Fibroblast of pulmonary artery (primary cell): ENCODE measurements around the gene AOPEP.

ENCODE experiments used
- DNase-seq: peaks from one replicate; pipeline ENCODE4 v3.0.0-alpha.2; 2010; ENCODE audit warnings: low read depth
- H3K4me3 ChIP-seq: replicated peaks from 2 replicates; pipeline ENCODE4 v1.5.1; 2011; ENCODE audit warnings: low read depth, mild to moderate bottlenecking, control low read depth, low read length, moderate library complexity
- TF ChIP-seq, protein P1 (sequence below): IDR thresholded peaks from 2 replicates; pipeline ENCODE4 v1.5.1; 2011; ENCODE audit warnings: mild to moderate bottlenecking, control low read depth, low read length, inconsistent platforms; ENCODE audit errors: missing control alignments

AOPEP gene

DNA sequence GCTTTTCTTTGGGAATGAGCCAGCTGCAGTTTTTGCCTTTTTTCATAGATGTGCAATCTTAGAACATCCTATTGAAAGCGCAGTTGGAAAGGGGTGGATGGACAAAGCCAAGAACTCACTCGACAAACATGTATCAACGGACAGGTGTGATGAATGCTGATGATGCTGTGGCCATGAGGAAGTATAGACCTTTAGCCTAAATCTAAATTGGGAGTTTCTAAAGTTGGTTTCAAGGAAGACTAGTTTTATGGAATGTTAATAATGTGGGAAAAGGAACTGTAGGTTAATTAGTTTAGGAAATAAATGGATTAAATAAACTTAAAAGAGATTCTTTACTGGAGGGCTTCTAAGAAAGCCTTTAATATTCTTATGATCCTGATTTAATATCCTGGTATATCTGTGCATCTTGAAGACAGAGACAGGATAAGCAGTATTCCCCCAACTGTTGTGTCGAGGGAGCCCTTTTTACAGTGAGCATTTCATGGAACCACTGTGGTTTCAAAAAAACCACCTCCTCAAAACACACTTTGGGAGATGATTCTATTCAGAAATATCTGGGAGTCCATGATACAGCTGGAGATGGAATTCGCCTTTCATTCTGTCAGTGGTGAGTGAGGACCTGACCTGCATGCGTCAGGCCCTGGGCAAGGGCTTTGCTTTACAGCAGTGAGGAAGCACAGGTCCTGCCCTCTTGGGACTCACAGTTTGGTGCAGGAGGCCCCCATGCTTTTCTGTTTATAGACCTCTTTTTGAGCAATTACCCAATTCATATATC, 82.6 kb downstream of the AOPEP start:
- no peak for DNase-seq
- TF ChIP-seq, protein P1, sequence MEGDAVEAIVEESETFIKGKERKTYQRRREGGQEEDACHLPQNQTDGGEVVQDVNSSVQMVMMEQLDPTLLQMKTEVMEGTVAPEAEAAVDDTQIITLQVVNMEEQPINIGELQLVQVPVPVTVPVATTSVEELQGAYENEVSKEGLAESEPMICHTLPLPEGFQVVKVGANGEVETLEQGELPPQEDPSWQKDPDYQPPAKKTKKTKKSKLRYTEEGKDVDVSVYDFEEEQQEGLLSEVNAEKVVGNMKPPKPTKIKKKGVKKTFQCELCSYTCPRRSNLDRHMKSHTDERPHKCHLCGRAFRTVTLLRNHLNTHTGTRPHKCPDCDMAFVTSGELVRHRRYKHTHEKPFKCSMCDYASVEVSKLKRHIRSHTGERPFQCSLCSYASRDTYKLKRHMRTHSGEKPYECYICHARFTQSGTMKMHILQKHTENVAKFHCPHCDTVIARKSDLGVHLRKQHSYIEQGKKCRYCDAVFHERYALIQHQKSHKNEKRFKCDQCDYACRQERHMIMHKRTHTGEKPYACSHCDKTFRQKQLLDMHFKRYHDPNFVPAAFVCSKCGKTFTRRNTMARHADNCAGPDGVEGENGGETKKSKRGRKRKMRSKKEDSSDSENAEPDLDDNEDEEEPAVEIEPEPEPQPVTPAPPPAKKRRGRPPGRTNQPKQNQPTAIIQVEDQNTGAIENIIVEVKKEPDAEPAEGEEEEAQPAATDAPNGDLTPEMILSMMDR: no peak
- no peak overlapping the region for H3K4me3 ChIP-seq

DNA sequence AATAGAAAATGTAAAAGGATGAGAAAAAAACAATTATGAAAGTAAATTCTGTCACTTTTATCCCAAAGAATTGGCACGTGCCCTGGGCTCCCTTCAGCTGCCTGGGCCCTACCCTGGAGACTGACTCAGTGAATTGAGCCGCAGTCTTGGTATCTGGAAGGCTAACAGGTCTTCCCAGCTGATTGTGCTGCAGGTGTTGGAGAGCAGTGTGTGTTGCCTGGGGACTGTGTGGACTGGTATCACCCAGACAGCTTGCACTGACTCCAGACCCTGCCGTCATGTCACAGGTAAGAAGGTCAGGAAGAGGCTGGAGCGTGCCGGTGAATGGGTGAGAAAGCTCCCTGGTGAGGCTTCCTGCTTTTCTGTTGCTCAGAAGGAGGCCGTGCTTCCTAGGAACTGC, 83.3 kb downstream of the AOPEP start:
- TF ChIP-seq, protein P1: no peak
- no peak overlapping the region for H3K4me3 ChIP-seq
- DNase-seq: no peak

DNA sequence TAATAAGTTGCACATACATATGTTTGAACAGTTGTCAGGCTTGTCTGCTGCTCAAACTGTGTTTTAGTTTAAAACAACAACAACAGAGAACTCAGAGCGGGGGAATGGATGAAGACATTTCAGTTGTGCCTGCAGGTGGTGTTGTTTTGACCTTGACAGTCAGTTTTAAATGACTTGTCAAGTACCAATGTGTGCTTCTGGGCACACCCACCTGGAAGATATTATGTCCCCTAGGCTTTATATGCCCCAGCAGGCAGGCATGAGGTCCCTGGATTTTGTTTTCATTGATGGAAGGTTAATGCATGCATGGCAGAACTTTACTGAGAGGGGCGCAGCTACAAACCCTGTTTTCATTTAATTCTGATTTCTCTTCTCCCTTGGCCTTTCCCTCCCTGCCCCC, 84.6 kb downstream of the AOPEP start:
- H3K4me3 ChIP-seq: no peak overlapping the region
- DNase-seq: no peak
- TF ChIP-seq, protein P1: no peak

DNA sequence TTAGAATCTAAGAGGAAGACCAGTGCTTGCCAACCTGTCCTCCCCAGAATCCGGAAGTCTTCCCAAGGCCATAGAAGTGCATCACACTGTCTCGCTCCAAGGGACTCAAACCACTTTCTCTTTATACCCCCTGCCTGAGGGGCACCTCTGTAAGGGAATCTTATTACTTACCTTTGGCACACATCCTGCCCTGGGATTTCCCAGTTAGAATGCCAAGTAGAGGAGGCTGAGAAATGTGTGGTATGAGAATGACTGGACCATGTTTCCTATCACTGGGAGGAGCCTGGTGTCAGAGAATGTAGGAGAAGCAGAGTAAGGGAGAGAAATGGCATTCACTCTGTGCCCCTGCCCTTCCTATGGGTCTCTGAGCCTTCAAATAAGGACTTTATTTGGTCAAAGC, 85.8 kb downstream of the AOPEP start:
- TF ChIP-seq, protein P1: no peak
- no peak overlapping the region for H3K4me3 ChIP-seq
- peak; percentile 78 for DNase-seq

DNA sequence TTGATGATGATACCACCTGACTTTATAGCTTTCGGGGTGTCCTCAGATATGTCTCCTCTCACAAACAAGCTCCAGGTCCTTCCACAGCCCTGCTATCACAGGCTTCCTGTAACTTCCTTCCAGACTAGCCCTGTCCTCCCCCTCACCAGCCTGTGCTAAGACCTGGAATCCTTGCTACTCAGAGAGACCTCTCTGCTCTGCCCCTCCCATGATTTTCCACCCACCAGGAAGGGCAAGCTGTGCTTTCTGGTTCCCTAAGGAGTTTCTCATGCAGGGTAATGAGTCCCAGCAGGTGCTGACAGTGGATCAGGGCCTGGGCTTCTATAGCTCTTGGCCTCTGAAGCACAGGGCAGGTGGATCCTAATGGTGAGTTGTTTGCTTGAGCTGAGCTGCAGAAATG, 86.9 kb downstream of the AOPEP start:
- peak; percentile 16 for DNase-seq
- no peak overlapping the region for H3K4me3 ChIP-seq
- TF ChIP-seq, protein P1: no peak

DNA sequence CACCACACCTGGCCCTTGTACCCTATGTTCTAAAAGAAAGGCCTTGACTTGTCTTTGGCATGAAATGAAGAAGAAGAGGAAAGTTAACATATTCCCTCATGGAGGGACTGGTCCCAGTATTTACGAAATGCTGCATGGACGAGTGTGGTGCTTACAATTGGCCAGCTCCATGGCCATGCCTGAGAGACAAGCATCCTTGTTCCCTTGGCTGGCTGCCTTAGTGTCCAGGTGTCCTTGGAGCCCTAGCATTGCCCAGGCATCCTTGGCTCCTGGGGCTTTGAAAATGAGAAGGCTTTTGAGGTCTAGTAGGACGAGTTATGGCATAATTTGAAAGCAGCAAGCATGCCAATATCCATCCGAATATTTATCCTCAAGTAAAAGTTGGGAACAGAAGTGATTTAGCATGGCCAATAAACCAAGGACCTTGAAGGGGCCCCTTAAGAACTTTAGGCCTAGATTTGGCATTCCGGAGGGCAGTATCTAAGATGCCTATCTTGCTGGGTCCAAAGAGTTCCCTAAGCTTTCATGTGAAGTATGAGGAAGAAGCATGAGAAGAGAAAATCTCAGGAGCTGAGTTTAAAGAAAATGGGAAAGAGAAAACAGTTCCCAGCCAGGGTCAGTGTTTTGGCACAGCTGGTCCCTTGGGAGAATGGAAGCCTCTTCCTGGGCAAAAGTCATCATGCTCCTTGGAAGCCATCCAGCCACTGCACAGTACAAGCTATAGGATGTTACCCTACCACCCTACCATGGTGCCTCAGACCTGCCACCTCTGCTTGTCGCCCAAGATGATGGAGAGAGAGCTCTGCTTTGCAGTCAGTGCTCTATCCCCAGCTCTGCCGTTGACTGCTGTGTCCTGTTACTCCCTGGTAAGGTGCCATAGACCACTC, 91.0 kb downstream of the AOPEP start:
- TF ChIP-seq, protein P1: no peak
- no peak overlapping the region for H3K4me3 ChIP-seq
- no peak for DNase-seq

DNA sequence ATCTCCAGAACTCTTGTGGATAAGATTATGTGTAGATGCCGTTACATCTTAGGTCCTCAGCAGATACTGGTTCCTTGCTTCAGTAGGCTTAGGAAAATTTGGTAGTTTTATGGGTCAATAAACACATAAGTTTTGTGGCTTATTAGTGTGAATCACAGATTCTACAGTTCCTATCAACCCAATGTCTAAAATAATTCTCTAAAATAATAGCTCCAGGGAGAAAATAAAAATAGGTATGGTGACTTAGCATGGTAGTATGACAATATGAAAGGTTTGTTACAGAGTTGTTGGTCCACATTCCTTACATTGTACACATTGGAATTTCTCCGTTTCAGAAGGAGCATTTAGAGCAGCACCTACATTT, 91.7 kb downstream of the AOPEP start:
- TF ChIP-seq, protein P1: no peak
- DNase-seq: no peak
- H3K4me3 ChIP-seq: no peak overlapping the region
